ENCODE measurements around the gene CD59. TPM values are rescaled to one million over a fixed set of nuclear protein-coding genes. Genes with fewer than 3 reads are reported as not detected.

Gene CD59
- total and polyA plus RNA-seq, 9 of the 15 experiments (the other 6 are each of a cell fraction or from before 2014, with no cell fraction given) = 38.1 to 338 (median 173) TPM

- H2AFZ ChIP-seq (ENCODE audit: low read depth, low read length) = peak overlapping the region; percentile 39; the same call in 1 of the 2 replicates
- DNase-seq (ENCODE audit: extremely low read depth in 1 of 4, low spot score in 3 of 4) = no peak
- intact Hi-C loops (cut with micrococcal nuclease) = no loop called here
- in situ Hi-C loops (cut with MboI) = no loop called here
- no peak overlapping the region for H3K9ac ChIP-seq (ENCODE audit: insufficient read depth in 1 of 2, low read depth in 2 of 2, low read length in 2 of 2)
- H3K4me3 ChIP-seq = no peak overlapping the region
- H3K4me2 ChIP-seq (ENCODE audit: insufficient read depth, low read length) = no peak overlapping the region
- 0% methylated on average over 4 of the region's 4 CpGs for WGBS (ENCODE audit: insufficient coverage, low coverage, missing lambda C conversion rate)
- TF ChIP-seq YY1 (IDR thresholded peaks at IDR 0.05; ENCODE audit: borderline replicate concordance in 1 of 3, control insufficient read depth in 1 of 3, extremely low read depth in 1 of 3, insufficient read depth in 3 of 3, insufficient read length in 1 of 3, insufficient replicate concordance in 2 of 3, low read depth in 1 of 3, low read length in 2 of 3) (peak in 1 of 3 experiments; percentile 40), ZNF655 (CRISPR knock-in tag; IDR thresholded peaks at IDR 0.05) (no peak)
- H4K20me1 ChIP-seq (replicated peaks; ENCODE audit: control insufficient read depth, insufficient read depth, low read length) = 0 out of 2 replicates have a peak, but pooled peaks cover 5% of the 10 kb centered on the region
- no peak for ATAC-seq
- no peaks in the 10 kb centered on the region for H3K79me2 ChIP-seq (ENCODE audit: control insufficient read depth, insufficient read depth, low read length)
- POLR2A ChIA-PET = interaction anchor here (0.9 kb wide), 1 partner anchor 11 kb away, joined by 3 read pairs; no protein-coding TSS in a partner anchor
- H3K36me3 ChIP-seq (ENCODE audit: control insufficient read depth, insufficient read depth, low read length) = no peaks in the 10 kb centered on the region
- no peak overlapping the region for H3K27ac ChIP-seq (ENCODE audit: extremely low read depth, low read depth, low read length)
- H3K27me3 ChIP-seq (ENCODE audit: control insufficient read depth in 2 of 2, insufficient read depth in 2 of 2, low read length in 2 of 2) = peaks cover 24 to 61% of the 10 kb centered on the region in 2 experiments; a peak in 4 of 5 replicates
- no TSS peak for BruUV-seq (replicated peaks)
- no peaks in the 10 kb centered on the region for H3K9me3 ChIP-seq (replicated peaks; ENCODE audit: control insufficient read depth, insufficient read depth, low read depth, low read length)
- CTCF ChIA-PET (ENCODE audit: low intra/inter-chr PET ratio) = no interaction called here
- H3K4me1 ChIP-seq (replicated peaks in 1 of 2; ENCODE audit: control insufficient read depth in 2 of 2, insufficient read depth in 2 of 2, low read length in 2 of 2) = no peaks in the 10 kb centered on the region
- H3K9me1 ChIP-seq (ENCODE audit: control insufficient read depth, insufficient read depth, low read length) = no peaks in the 10 kb centered on the region
- FAIRE-seq = no peak
Measured at GRCh38 chr11:33660962-33661361, 75.3 kb downstream of the CD59 start.

All from K562 (cell line).